IMR-90 (cell line): Measurements from ENCODE around the gene DCTD.

Source experiments
- BHLHE40 ChIP-seq: fragments of 150-350 bp; IDR thresholded peaks from 2 replicates; pipeline ENCODE4 v1.6.1; 2016; ENCODE audit warnings: mild to moderate bottlenecking, low read depth, low read length
- POLR2A ChIP-seq: IDR thresholded peaks from 2 replicates; pipeline ENCODE4 v1.6.1; 2012; ENCODE audit warnings: mild to moderate bottlenecking, low read depth, low read length
- RFX5 ChIP-seq: IDR thresholded peaks from 2 replicates; pipeline ENCODE4 v1.8.0; 2012; ENCODE audit warnings: low read depth, mild to moderate bottlenecking, low read length, moderate library complexity
- TF ChIP-seq, protein P1 (sequence below): conservative IDR thresholded peaks from 2 replicates; pipeline ENCODE4 v1.5.1; 2012; ENCODE audit warnings: mild to moderate bottlenecking, low read depth, low read length, improper control_type of control experiment
- TF ChIP-seq, protein P2 (sequence below): fragments of 150-350 bp; IDR thresholded peaks from 2 replicates; pipeline ENCODE4 v1.6.1; 2017; ENCODE audit warnings: mild to moderate bottlenecking, antibody characterized with exemption, low read length, low read depth

- TF ChIP-seq, protein P1, sequence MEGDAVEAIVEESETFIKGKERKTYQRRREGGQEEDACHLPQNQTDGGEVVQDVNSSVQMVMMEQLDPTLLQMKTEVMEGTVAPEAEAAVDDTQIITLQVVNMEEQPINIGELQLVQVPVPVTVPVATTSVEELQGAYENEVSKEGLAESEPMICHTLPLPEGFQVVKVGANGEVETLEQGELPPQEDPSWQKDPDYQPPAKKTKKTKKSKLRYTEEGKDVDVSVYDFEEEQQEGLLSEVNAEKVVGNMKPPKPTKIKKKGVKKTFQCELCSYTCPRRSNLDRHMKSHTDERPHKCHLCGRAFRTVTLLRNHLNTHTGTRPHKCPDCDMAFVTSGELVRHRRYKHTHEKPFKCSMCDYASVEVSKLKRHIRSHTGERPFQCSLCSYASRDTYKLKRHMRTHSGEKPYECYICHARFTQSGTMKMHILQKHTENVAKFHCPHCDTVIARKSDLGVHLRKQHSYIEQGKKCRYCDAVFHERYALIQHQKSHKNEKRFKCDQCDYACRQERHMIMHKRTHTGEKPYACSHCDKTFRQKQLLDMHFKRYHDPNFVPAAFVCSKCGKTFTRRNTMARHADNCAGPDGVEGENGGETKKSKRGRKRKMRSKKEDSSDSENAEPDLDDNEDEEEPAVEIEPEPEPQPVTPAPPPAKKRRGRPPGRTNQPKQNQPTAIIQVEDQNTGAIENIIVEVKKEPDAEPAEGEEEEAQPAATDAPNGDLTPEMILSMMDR: no peak
- TF ChIP-seq POLR2A: no peak
- TF ChIP-seq, protein P2, sequence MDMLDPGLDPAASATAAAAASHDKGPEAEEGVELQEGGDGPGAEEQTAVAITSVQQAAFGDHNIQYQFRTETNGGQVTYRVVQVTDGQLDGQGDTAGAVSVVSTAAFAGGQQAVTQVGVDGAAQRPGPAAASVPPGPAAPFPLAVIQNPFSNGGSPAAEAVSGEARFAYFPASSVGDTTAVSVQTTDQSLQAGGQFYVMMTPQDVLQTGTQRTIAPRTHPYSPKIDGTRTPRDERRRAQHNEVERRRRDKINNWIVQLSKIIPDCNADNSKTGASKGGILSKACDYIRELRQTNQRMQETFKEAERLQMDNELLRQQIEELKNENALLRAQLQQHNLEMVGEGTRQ: no peak
- no peak for TF ChIP-seq RFX5
- no peak for TF ChIP-seq BHLHE40
These were observed 32.0 kb downstream of the DCTD start for GRCh38 chr4:182885022-182885737.
